GM18873 (cell line): ENCODE data around the gene MCCC2.
A peak's percentile ranks its signal among the peaks of the same experiment; 100 is the strongest.
"Not testable (repeated sequence)": the region's sequence is repeated elsewhere in the genome, so short reads cannot be mapped to it uniquely, and the experiment has no call there.

Experiments
- ATAC-seq: cut with Tn5 transposase; IDR thresholded peaks from one replicate; pipeline ENCODE4 v1.9.1; 2021; ENCODE audit warnings: mild to moderate bottlenecking, moderate library complexity, moderate number of reproducible peaks; ENCODE audit not compliant: unreplicated experiment, low FRiP score

The MCCC2 gene

DNA sequence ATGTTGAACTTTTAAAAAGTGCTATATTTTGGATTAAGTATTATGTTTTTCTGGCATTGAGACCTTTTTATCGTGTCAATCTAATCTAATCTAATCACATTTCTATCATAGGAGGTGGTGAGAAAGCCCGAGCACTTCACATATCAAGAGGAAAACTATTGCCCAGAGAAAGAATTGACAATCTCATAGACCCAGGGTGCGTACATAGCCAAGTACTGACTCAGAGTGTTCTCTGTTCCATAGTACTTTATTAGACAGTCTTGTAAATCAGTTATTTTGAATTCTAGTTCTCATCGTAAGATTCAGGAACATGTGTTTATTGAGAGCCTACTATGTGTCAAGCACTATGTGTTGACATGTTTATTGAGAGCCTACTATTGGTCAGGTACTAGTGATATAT, 9.0 kb downstream of the MCCC2 start:
- no peak for ATAC-seq

DNA sequence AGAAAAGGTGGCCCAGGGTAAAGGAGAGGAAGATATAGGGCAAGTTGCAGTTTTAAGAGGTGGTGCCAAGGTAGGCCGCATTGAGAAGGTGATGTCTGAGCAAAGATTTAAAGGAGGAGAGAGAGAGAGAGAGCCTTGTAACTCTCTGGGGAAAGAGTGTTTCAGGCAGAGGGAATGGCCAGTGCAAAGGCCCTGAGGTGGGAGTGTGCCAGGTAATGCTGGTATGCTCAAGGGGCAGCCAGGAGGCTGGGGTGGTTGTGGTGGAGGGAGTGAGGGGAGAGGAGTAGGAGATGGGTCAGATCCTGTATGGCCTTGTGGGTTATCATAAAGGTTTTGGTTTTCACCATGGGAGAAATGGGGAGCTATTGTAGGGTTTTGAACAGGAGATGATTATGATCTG, 9.9 kb downstream of the MCCC2 start:
- no peak for ATAC-seq

DNA sequence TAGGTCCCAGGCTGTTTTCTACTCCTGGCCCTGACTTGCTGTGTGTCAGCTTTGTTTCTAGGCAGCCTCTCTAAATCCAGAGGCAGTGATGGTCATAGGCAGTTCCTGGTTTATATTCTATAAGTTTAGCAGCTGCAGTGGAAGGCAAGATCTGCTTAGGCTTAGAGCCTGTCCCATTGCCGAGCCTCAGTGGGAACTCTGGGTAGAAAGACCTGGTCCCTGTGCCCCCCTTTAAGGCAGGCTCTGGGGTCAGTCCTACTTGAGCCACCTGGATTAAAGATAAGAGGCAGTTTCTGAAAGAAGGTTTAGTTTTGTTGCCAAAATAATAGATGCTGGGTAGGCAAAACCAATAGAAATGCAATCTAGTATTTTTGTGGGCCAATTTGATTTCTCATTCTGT, 13.6 kb downstream of the MCCC2 start:
- no peak for ATAC-seq

DNA sequence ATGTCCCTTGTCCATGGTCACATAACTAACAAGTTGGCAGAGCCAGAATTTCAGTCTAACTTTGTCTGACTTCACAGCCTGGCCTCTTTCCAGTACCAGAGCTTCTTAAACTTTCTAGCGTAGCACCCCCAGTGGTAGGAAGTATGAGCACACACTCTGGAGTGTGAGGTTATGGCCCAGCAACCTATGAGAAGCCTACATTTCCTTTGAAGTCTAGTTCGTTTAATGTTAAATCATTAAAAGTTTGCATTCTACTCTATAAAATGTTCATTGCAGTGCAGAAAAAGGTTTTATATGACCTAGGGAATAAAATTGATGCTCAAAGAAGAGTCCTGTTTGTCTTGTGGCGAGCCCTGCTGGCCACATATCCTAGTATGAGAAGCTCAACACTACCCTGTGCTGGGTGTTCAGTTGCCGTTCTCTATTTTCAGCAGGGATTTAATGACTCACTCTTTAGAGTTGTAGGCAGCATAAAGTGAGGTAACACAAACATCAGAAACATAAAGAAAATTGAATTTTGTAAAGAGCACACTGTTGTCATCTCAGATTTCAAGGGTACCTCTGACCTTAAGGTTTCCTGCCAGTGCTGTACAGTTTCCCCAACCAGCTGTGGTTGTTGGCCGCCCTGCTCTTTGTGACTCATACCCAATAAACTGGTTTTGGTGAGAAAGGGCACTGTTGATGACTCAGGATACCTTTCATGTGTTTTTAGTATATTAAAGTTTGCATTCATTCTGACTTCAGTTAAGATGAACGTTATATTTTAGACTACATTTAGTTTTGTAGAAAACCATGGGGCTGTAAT, 14.3 kb downstream of the MCCC2 start:
- ATAC-seq, result peak; percentile 88

DNA sequence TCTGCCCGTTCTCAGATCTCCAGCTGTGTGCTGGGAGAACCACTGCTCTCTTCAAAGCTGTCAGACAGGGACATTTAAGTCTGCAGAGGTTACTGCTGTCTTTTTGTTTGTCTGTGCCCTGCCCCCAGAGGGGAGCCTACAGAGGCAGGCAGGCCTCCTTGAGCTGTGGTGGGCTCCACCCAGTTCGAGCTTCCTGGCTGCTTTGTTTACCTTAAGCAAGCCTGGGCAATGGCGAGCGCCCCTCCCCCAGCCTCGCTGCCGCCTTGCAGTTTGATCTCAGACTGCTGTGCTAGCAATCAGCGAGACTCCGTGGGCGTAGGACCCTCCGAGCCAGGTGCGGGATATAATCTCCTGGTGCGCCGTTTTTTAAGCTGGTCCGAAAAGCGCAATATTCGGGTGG, 22.8 kb downstream of the MCCC2 start:
- ATAC-seq, result not testable (repeated sequence)

DNA sequence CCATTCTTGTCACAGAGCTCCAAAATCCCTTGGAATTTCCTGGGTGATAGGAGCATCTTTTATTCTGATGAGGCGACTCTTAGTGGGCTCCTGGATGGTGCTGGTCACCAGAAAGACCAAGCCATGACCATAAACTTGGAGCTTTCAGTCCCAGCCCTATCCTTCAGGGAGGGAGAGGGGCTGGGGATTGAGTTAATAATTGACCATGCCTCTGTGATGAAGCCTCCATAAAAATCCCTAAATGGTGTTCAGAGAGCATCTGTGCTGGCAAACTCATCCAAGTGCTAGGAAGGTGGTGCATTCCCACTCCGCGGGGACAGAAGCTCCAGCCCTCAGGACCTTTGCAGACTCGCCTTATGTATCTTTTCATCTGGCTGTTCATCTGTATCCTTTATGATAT, 28.7 kb downstream of the MCCC2 start:
- no peak for ATAC-seq

DNA sequence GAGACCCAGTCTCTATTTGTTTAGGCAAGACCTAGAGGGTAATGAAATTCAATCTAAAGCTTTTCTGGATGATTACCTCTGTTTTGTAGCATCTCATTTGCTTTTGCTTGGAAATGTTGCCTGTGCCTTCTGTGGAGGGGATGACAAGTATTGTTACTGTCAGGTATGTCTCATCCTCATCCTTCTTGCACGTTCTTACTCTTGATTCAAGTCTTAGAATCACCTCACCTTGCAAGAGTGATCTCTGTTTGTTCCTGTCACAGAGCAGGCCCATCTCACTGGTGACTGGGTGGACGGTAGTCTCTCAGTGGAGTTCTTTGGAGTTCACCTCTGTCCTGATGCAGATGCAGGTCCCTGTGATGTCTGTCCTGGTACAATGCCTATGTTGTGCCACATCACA, 33.5 kb downstream of the MCCC2 start:
- ATAC-seq, result no peak

DNA sequence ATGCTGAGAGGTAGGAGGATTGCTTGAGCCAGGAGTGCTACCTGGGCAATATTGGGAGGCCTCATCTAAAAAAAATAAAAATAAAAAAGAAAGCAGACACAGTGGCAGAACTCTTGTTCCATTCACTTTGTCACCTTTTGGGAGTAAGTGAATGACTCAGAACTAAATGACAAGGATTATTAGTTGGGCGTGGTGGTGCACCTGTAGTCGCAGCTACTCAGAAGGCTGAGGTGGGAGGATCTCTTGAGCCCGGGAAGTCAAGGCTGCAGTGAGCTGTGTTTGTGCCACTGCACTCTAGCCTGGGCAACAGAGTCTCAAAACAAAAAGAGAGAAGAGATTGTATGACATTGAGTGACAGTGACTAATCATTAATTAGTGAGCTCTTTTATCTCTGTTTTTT, 34.1 kb downstream of the MCCC2 start:
- no peak for ATAC-seq

DNA sequence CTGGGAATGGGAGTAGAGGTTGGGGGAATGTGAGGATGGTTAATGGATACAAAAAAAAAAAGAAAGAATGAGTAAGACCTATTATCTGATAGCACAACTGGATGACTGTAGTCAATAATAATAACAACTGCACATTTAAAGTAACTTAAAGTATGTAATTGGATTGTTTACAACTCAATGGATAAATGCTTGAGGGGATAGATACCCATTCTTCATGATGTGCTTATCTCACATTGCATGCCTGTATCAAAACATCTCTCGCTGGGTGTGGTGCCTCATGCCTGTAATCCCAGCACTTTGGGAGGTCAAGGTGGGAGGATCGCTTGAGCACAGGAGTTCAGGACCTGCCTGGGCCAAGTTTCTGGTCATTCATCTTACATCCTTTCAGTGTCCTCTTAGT, 34.6 kb downstream of the MCCC2 start:
- ATAC-seq, result no peak

DNA sequence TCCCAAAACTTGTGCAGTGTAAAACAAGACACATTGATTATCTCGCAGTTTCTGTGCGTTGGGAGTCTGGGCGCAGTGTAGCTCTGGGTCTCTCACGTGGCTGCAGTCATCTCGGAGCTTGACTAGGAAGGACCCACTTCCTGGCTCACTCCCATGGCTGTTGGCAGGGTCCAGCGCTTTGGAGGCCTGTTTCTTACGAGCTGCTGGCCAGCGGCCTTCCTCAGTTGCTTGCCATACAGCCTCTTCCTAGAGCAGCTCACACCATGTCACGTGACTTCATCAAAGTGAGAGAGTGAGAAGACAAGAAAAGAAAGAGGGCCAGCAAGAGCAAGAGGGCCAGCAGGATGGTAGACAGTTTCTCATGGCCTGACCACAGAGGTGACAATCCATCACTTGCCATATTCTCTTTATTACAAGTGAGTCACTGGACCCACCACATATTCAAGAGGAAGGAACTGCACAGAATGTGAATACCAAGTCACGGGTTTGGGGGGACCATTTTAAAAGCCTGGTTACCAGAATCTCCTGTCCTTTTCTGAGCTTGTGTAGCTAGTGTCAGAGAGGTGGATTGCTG, 36.2 kb downstream of the MCCC2 start:
- no peak for ATAC-seq

DNA sequence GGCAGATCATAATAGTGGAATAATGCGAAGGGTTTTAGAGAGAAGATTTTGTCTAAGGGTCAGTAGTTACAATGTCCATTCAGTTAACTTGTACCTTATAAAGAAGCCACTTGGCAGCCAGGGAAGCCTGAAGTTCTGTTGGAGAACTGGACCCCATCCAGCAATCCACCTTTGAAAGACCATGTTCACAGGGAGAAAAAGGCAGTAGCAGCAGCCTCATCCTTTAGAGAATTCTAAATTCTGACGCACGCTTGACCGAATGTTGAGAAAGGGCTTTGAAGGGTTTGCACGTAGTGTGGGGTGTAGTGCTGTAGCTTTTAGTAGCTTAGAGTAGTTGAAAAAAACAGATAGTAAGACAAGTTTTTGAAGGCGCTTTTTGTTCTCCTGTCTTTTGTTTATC, 42.8 kb downstream of the MCCC2 start:
- no peak for ATAC-seq

DNA sequence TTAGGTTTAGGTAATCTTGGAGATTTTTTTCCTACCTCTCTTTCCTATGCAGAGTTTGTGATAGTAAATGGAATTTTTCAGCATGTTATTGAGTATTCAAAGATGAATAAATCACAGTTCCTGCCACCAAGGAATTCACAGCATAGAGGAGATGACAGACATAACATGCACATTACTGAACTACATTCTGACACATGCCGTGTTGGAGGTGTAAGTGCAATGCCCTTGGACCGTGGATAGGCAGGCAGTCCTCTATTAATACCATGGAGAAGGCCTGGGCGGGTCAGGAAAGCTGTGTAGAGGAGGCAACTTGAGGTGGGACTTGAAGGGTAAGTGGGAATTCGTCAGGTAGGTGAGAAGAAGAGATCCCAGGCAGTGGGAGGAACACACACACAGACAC, 43.9 kb downstream of the MCCC2 start:
- no peak for ATAC-seq

DNA sequence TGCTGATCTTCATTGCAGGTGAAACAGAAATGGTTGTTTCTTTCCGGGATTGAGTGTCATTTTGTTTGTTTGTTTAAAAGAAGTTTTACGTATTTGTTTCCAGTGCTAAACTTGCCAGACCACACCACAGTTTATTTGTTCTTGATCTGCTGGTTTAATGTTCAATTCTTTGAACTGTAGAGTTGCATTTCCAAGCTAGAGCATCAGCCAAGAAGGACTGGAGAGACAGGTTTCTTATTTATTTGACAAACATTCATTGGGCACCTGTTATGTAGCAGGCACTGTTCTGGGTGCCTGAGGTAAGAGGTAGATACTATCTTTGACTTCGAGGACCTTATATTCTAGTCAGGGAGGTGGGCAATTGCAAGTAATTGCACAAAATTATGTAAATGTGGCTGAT, 45.0 kb downstream of the MCCC2 start:
- ATAC-seq, result no peak

DNA sequence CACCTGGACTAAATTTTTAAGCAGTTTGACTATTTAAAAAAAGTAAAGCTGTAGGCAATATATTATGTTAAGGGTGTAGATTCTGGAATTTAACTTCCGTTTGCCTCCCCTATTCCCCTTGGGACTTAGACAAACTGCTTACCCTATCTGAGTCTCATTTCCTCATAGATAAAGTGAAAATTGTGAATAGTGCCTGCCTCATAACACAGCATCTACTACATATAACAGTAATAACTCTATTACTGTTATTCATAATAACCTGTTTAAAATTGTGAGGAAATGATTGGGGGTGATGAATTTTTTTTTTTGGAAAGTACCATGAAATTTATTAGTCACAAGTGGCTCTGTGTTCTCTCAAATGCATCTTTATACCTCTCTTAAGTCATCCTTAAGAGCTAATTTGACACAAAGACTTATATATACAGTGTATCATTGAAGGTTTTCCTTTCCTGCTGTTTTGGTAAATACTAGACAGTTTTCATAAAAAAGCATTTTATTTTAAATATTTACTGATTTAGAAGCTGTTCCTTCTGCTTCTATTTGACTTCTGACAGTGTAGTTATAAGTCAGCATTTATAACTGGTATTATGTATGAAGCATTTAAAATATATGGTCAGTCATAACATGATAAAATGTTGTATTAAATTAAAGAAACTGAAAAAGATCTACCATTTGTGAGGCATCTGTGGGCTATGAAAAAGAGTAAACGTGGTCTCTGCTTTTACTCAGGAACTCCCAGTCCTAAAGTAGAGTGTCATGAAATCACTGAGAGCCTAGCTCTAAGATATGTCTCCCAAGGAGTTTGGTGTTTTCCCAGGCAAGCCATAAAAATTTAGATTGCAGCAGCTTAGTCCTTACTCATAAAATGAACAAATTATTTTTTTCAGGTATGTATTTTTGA, 46.4 kb downstream of the MCCC2 start:
- no peak for ATAC-seq

DNA sequence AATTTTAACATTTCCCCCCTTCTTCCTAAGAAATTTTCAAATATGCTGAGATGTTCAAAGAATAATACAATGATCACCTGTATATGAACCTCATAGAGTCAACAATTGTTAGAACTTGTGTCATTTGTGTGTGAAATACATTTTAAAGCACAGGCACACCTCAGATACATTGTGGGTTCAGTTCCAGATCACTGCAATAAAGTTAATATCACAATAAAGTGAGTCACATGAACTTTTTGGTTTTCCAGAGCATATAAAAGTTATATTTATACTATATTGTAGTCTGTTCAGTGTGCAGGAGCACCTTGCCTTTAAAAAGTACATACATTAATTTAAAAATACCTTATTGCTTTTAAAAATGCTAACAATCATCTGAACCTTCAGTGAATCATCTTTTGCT, 50.0 kb downstream of the MCCC2 start:
- no peak for ATAC-seq

DNA sequence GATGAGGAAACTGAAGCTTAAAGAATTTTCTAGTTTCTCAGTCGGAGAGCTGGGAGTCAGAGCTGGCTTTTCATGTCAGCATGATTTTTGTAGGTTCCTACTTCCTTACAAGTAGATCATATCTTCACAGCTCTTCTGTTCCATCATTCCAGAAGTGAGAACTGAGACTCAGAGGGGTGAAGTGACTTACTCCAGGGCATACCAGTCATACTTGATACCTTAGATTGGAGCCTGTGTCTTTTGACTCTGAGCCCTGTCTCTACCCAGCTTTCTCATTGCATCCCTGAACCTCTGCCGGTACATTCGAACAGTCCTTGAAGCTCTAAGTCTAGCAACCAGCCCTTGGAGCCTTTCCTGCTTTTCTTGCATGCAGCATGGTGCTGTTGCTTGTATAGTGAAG, 53.3 kb downstream of the MCCC2 start:
- no peak for ATAC-seq

DNA sequence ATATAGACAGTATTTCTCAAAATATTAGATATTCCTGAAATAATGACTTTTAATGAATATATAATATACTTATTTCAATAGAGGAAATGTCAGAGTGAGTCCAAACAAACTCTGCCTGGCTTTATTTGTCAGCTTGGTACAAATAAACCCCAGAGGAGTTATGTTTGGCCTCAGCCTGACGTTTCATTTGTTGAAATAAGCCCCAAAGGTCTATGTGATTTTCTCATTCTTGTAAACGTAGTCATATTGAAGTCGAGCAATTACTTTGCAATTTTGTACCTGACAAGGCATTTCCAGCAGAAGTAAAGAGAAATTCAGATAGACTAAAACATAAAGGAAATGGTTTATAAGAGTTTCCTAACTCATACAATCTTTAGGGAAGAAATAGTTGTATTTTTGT, 57.9 kb downstream of the MCCC2 start:
- ATAC-seq, result no peak

DNA sequence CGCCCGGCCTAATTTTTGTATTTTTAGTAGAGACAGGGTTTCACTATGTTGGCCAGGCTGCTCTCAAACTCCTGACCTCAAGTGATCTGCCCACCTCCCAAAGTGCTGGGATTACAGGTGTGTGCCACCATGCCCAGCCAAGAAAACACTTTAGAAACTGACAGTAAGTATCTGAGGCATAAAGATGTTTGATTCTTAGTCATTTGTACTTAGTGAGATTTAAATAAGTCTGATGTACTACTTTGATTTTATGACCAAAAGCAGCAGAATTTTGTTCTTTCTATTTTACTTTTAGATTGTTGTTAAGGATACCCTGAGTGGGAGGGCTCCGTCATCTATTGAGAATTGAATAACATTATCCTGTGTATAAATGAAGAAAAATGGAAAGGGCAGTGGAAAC, 63.8 kb downstream of the MCCC2 start:
- not testable (repeated sequence) for ATAC-seq

DNA sequence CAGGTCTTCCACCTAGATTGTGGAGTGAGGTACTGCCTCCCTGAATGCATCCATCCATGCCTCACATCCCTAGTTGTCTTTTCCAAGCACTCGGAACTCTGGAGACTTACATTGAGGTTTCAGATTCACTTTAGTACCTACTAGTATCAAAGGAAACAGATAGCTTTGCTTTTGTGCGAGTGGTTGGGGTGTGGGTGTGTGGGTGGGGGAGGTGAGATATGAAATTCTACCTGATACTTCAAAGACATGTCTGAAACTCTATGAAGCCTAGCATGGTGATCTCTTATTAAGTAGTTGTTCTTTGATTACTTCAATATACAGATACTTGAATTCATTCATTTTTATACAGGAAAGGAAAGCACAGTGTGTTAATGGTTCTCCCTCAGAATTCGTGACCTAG, 64.4 kb downstream of the MCCC2 start:
- no peak for ATAC-seq

DNA sequence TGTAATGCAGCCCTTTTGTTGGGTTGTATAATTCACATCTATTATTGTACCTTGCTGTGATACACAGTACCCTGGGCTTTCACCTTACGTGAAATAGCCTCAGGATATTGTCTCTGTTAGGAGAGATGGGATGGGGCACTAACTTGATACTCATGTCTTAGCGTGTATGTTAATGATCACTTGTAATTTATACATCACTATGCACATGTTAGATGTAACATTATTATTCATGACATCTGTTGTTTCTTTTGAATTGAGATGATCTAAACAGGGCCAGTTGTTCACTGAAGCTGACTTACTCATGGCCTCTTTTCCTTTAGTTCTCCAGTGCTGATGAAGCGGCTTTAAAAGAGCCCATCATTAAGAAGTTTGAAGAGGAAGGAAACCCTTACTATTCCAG, 65.2 kb downstream of the MCCC2 start:
- ATAC-seq, result no peak

DNA sequence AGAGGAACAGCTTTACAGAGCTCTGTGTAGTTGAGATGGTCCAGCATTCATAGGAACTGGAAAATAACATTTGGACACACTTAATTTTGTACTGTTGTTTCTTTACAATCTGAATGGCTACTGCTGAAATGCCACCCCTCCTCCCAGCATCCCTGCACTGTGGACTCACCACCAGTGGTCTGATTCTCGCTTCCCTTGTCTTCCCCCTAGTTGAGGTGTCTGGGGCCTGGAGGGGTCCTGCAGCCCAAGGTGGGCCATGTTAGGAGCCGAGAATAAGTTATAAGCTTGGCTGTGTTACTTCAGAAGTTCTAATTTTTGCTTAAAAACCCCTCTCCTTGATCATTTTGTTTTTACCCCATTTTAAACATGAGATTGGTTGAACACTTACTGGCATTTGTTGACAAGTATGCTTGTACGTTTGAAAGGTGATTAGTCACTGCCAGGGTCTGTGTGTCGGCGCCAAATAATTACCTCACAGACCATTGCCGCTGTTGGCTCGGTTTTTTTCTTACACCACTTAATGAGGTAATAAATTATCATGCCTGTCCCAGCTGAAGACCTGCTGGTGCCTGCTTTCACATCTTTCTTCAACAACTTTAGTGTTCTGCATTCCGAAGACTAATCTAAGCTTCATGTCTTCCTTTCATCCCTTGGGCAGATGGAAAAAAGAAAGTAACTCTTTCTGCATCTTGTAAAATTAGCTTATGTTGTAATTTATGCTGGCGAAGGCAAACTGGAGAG, 65.8 kb downstream of the MCCC2 start:
- ATAC-seq, result no peak
